Testis (tissue), 5 donors: ENCODE measurements around the gene RGS11. TPM values are rescaled to one million over a fixed set of nuclear protein-coding genes. Genes with fewer than 3 reads are reported as not detected.
A peak's percentile ranks its signal among the peaks of the same experiment; 100 is the strongest.

Experiments used
- DNase-seq: peaks from one replicate; pipeline ENCODE4 v3.0.0-alpha.2; 2019
- H3K27ac ChIP-seq, 2 donors: fragments of 200-600 bp; sonication (generic); one replicate each; pipeline ENCODE4 v1.5.1; 2019
- H3K27me3 ChIP-seq: fragments of 200-600 bp; sonication (generic); one replicate; pipeline ENCODE4 v1.5.1; 2019
- H3K36me3 ChIP-seq: fragments of 200-600 bp; sonication (generic); one replicate; pipeline ENCODE4 v1.5.1; 2017; ENCODE audit warnings: low read depth; ENCODE audit errors: missing control alignments
- H3K4me1 ChIP-seq: fragments of 200-600 bp; sonication (generic); one replicate; pipeline ENCODE4 v1.5.1; 2019
- H3K4me3 ChIP-seq, 2 donors: fragments of 200-600 bp; sonication (generic); one replicate each; pipeline ENCODE4 v1.5.1; 2017 to 2019
- H3K9me3 ChIP-seq: fragments of 200-600 bp; sonication (generic); one replicate; pipeline ENCODE4 v1.5.1; 2017
- CTCF ChIP-seq, 3 experiments: fragments of 450-650 bp in 2 of 3; fragments of 200-600 bp in 1 of 3; sonication (generic) in 1 of 3; IDR thresholded peaks; one replicate each; pipeline ENCODE4 v1.5.1; 2016 to 2019; ENCODE audit warnings: antibody characterized with exemption in 3 of 3, mild to moderate bottlenecking in 2 of 3, moderate library complexity in 1 of 3
- POLR2A ChIP-seq: fragments of 450-650 bp; IDR thresholded peaks from one replicate; pipeline ENCODE4 v1.6.1; 2017; ENCODE audit warnings: antibody characterized with exemption, mild to moderate bottlenecking, moderate library complexity
- WGBS, 2 donors: methylation state at CpG; one replicate each; pipeline ENCODE4 v1.1.5; 2018; 5-methylcytosine and 5-hydroxymethylcytosine counted together
- intact Hi-C: fragments of 100-400 bp; cut with DNase I; formaldehyde crosslinking; loops from one replicate; pipeline ENCODE4 v1.15.1; 2023; ENCODE audit warnings: low total_unique reads
- long read RNA-seq, 2 donors: transcript quantifications; one replicate each; lab custom pipeline, GENCODE V29; 2026
- polyA plus RNA-seq: library from polyadenylated mRNA; stranded (reverse); fragments of 350-450 nt; fragmentation: Illumina TruSeq; extraction: RNeasy Lipid Tissue Mini Kit (QIAGEN cat#74804); gene quantifications from one replicate; pipeline ENCODE4 v1.2.3, GENCODE V29; 2014; ENCODE audit warnings: low read depth, low replicate concordance; ENCODE audit not compliant: insufficient read depth
- total RNA-seq, 2 donors: library from RNA; depleted of rRNA; stranded (reverse); fragments of >200 nt; gene quantifications; one replicate each; pipeline ENCODE4 v1.2.3, GENCODE V29; 2016

RGS11 gene
- total RNA-seq = 1 to 10 TPM; 1.2 to 2.9 TPM
- polyA plus RNA-seq = 3.0 TPM
- long read RNA-seq, donor 1 = 0 reads
- long read RNA-seq, donor 2 = 0 reads

DNA sequence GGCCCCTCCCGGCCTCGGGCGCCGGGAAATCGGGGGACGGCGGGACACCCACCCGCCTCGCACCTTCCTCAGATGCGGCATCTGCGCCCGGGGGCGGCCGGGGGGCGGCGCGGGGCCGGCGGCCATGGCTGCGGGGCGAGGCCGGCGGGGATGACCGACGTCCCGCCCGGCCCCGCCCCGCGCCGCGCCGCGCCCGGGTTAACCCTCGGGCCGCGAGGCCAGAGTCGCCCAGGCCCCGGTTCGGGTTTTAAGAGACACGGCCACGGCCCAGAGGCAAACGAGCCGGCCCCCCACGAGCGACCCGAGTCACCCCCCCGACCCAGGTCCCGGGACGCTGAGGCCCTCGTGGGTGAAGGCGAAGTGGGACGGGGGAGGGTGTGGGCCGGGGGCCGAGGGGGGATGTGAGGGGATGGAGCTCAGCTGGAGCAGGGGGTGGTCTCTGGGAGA, at the start of gene RGS11:
Gene RGS11, minus strand, starts transcription at position 159 of the 447 bp plus-strand sequence. Its CDS starts 33 bp downstream, at position 126.
- TF ChIP-seq CTCF (IDR thresholded peaks at IDR 0.05) = no peak
- no peak for TF ChIP-seq POLR2A
- intact Hi-C loops = no loop called here
- no peaks in the 10 kb centered on the region for H3K27me3 ChIP-seq
- no peak for DNase-seq
- 3% methylated on average over 54 of the region's 56 CpGs; no CpG with 5 or more reads in 1 of the 2 donors for WGBS, 2 donors
- no peaks in the 10 kb centered on the region for H3K9me3 ChIP-seq
- no peaks in the 10 kb centered on the region for H3K36me3 ChIP-seq
- H3K4me1 ChIP-seq = no peaks in the 10 kb centered on the region
- H3K4me3 ChIP-seq = peak within 1 kb of the TSS in 1 of 2 donors; percentile 14
- H3K27ac ChIP-seq = no peak within 1 kb of the TSS

DNA sequence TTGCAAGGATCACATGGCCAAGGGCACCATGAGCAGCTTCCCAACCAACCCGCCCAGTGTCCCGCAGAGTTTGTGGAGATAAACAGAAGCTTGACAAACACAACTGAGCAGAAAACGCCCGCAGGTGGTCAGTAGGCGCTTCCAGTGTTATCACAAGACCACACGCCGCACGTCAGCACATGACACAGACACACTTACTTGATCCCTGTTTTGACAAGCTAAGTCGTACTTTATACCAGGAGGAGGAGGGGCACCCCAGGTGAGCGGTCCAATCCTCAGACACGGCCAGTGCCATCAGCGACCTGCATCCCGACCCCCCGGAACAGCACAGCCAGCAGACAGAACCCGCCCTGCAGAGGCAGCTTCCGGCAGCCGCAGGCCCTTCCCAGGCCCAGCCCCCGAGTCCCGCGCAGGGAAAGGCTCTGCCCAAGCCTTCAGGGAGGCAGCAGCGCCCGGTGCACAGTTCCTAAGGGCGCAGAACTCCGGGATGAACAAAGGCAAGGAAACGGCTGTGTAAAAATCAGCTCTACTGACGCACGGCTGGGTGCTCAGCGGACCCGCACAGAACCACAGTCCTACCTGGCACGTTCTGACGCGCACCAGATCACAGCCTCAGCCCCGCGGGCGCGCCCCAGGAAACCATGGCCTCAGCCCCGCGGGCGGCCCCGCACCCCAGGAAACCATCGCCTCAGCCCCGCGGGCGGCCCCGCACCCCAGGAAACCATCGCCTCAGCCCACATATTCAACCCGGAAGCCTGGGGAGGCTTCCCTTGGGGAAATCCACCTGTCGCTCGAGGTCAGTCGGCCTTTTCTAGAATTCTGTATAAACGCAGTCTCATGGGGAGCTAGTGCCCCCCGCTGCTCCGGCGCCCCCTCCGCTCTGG, 48.9 kb upstream of the RGS11 start:
- H3K36me3 ChIP-seq = no peaks in the 10 kb centered on the region
- intact Hi-C loops = no loop called here
- no peaks in the 10 kb centered on the region for H3K9me3 ChIP-seq
- 72 to 75% methylated on average over 27 to 55 of the region's 55 CpGs for WGBS, 2 donors
- H3K4me3 ChIP-seq = no peak overlapping the region
- no peaks in the 10 kb centered on the region for H3K27me3 ChIP-seq
- no peaks in the 10 kb centered on the region for H3K4me1 ChIP-seq
- TF ChIP-seq CTCF (IDR thresholded peaks at IDR 0.05) = no peak
- TF ChIP-seq POLR2A = no peak
- no peak for DNase-seq
- H3K27ac ChIP-seq = no peak overlapping the region

DNA sequence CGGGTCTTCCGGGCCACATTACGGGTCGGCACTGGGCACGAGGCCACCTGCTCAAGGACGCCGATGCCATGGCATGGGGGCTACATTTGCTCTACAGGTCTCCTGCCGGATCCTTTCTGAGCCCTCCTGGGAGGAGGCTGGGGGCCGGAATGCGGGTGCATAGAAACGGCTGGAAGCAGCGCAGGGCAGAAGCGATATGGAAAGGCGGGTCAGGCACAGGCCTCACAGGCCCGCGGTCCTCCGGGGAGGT, 48.4 kb upstream of the RGS11 start:
- H3K27ac ChIP-seq = no peak overlapping the region
- TF ChIP-seq POLR2A = no peak
- TF ChIP-seq CTCF (IDR thresholded peaks at IDR 0.05) = no peak
- no peaks in the 10 kb centered on the region for H3K36me3 ChIP-seq
- H3K4me1 ChIP-seq = no peaks in the 10 kb centered on the region
- WGBS, 2 donors = 88% methylated on average over 17 of the region's 17 CpGs
- no peak for DNase-seq
- intact Hi-C loops = no loop called here
- H3K9me3 ChIP-seq = no peaks in the 10 kb centered on the region
- H3K4me3 ChIP-seq = no peak overlapping the region
- H3K27me3 ChIP-seq = no peaks in the 10 kb centered on the region

GRCh38 chr16:322476-323143, 46.9 kb upstream of the RGS11 start:
- no peak overlapping the region for H3K4me3 ChIP-seq
- intact Hi-C loops = no loop called here
- H3K27me3 ChIP-seq = no peaks in the 10 kb centered on the region
- H3K36me3 ChIP-seq = no peaks in the 10 kb centered on the region
- WGBS, 2 donors = 89 to 90% methylated on average over 12 to 13 of the region's 13 CpGs
- no peak overlapping the region for H3K27ac ChIP-seq
- no peak for TF ChIP-seq CTCF (IDR thresholded peaks at IDR 0.05)
- TF ChIP-seq POLR2A = no peak
- no peaks in the 10 kb centered on the region for H3K4me1 ChIP-seq
- DNase-seq = no peak
- H3K9me3 ChIP-seq = no peaks in the 10 kb centered on the region
